Measurements from ENCODE around the gene SLC5A12. TPM values are rescaled to one million over a fixed set of nuclear protein-coding genes. Genes with fewer than 3 reads are reported as not detected.

Gene SLC5A12
- polyA plus RNA-seq, 4 donors = 40.0 to 63.9 (median 52.6) TPM

DNA sequence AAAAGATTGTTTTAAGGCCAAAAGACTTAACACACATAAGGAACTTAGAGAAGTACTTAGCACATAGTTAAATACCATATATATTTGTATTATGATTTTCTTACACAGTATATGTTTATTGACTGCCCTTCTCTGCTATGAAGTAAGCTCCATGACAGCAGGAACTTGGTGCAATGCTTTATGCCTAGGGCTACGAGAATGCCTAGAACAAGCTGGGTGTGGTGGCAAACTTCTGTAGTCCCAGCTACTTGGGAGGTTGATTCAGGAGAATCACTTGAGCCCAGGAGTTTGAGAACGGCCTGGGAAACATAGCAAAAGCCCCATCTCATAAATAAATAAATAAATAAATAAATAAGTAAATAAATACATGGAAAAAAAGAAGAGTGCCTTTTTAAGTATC is 1.9 kb downstream of the SLC5A12 start:
- DNase-seq (ENCODE audit: low read depth in 4 of 4, low spot score in 3 of 4) = no peak

DNA sequence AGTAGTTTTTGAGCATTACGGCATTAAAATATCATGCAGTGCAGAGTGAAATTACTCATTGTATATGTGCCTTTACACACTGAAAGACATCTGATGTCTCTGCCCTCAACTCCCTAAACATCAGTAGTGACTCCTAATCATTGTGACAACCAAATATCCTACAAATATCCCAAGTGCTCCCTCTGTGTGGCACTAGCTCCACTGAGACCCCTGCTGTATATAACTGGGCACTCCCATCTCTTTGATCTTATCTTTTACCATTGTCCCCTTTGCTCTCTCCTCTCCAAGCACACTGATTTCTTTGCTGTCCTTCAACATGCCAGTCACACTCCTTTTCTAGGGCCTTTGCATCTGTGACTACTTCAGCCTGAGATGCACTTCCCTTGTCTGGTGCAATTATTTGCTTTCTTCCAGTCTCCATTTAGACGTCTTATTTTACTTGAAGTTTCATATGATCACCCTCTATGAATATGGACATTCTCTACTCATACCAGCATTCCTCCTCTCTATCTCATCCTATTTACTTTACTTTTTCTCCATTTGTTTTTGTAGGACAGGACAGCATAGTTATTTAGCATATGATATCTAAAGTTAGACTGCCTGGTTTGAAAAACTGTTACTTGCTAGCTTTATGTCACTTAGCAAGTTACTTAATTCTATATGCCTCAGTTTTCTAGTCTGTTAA is 2.4 kb downstream of the SLC5A12 start:
- DNase-seq (ENCODE audit: low read depth in 4 of 4, low spot score in 3 of 4) = no peak

DNA sequence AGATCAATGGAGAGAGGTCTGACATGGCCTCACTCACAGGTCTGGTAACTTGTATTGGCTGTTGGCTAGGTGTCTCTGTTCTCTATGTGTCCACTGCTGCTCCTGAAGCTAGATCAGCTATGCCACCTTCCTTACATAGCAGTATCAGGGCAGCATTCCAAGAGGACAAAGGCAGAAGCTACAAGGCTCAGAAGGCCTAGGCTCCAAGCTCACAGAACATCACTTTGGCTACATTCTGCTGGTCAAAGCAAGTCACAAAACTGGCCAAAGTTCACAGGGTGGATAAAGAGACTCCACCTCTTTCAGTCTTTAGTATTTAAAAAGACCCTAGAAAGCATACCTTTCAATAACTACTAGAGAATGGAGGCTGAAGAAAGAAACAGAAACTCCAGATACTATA is 4.1 kb downstream of the SLC5A12 start:
- DNase-seq (ENCODE audit: low read depth in 4 of 4, low spot score in 3 of 4) = no peak

DNA sequence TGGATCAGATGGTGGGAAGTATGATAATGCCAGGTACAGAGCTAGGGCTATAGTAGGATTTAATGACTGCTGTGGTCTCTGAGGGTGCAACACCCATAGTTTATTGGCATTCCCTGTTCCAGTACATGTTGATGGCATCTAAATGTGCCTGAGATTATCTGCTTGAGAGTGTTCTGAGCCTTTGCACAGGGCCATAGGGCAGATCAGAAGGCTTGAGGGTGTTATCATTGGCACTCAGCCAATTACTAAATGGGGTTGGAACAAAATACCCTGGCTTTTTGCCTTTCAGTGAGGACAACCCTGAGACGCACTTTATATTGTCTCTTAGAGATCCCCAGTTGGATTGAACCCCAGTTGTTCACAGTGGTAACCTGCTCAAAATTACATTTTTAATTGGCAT is 6.7 kb downstream of the SLC5A12 start:
- DNase-seq (ENCODE audit: low read depth in 4 of 4, low spot score in 3 of 4) = no peak

DNA sequence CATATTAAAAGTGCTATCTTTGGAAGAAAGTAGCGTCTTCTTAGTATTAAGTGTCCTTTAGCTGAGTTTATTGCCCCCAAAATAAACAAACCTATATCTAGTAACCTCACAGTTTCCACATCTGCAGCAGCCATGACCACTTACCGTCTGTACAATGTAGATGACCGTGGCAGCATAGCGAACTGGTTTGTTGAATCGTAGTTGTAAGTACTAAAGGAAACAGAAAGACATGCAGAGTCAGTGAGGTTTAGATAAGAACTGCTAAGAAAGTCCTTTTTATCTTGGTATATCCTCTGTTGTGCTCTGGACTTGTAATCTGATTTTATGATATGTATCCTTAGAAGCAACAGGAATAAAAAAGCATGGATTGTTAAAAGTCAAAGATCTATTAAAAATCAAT is 9.4 kb downstream of the SLC5A12 start:
- DNase-seq (ENCODE audit: low read depth in 4 of 4, low spot score in 3 of 4) = no peak

DNA sequence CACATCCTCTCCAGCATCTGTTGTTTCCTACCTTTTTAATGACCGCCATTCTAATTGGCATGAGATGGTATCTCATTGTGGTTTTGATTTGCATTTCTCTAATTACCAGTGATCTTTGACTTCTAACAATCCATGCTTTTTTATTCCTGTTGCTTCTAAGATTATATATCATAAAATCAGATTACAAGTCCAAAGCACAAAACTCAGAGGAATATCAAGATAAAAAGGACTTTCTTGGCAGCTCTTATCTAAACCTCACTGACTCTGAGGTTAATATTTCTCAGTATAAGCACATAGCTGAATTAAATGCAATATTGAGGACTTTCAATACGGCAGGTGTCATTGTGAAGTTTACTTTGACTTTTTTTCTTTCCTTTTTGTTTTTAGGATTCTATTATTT is 11.4 kb downstream of the SLC5A12 start:
- no peak for DNase-seq (ENCODE audit: low read depth in 4 of 4, low spot score in 3 of 4)

DNA sequence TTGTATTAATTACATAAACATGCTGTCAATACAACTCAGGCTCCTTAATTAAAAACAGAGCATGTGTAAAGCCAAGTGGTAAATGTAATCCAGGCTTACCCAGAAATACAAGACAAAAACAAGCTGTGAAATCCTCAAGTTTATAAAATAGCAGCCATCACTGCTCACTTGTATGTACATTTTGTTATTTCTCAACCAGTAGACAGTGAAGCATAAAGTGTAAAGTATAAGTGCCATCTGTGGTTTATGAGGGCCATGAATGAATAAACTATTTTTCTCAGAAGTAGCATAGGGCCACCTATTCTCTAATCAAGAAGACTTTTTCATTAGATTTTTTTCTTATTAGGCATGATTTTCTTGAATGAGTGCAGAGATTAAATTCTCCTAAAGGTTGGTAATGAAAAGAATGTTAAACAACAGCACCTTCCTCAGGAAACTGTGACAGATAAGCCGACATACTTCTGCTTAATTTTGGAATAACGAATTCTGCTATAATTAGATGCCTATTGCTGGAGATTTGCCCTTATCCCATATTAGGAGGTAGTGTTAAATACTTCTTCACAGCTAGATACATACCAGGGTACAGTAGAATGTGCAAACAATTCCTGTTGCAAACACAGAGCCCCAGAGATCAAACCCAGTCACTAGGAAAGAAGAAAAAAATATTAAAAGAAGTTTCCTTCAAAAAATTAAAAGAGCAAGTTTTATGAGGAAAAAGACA is 13.0 kb downstream of the SLC5A12 start:
- DNase-seq (ENCODE audit: low read depth in 4 of 4, low spot score in 3 of 4) = no peak

DNA sequence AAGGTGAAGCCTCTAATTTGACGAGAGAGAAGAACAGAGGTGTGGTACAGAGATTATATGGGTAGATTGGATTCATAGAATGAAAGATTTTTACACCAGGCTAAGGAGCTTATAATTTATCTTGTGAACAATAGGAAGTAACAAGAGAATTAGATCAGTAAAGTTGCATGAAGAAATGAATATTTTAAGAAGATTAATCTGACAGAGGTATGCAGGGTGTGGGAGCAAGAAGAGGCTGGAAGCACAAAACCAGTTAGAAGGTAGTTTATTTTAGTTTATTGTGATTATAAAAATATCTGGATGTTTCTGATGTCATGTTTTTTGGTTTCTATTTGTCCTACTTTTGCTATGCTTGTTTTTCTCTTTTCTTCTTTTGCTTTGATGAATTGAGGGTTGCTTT is 15.7 kb downstream of the SLC5A12 start:
- DNase-seq (ENCODE audit: low read depth in 4 of 4, low spot score in 3 of 4) = no peak

DNA sequence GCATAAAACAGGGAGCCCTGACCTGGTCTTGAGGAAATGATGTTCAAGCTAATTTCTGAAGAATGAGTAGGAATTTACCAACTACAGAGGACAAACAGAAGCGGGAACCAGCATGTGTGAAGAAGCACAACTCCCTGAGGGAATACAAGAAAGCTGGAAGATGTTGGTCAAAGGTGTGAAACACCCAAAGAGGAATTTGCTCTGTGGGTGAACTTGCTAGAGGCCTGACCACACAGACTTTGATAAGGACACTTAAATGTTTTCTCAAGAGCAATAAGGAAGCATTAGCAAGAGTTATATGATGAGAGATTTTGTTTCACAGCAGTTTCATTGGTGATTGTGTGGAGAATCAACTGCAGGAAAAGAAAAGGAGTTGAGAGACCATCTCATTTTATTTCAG is 17.6 kb downstream of the SLC5A12 start:
- DNase-seq (ENCODE audit: low read depth in 4 of 4, low spot score in 3 of 4) = no peak

DNA sequence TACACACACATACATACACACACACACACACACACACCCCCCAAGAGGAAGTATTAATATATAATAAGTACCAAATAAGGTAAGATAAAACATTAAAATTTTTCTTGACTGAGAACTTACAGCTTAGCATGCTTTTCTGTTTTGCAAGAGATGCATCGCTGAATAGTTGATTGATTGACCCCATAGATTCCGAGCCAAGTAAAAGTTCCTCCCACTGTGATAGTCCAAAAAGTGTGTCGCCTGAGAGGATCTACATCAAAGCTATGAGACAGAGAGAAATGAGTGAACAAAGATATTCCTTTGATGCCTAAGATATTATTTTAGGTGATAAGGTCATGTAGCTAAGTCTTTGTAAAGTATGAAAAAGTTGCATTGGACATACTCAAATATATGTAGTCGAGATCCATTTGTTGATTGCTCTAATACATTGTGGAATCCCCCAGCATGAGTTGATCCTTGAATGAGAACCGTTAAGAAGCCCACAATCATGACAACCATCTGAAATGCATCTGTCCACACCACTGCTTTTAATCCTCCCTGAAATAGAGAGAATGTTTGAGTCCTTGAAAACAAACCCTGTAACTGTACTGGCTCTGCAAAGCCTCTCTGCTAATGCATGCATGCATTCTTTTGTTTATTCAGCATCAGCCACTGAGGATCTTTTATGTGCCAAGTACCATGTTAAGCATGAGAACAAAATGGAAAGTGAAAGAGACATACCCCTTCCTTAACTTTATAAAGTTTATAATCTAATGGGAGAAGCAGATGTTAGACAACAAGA is 18.3 kb downstream of the SLC5A12 start:
- no peak for DNase-seq (ENCODE audit: low read depth in 4 of 4, low spot score in 3 of 4)

DNA sequence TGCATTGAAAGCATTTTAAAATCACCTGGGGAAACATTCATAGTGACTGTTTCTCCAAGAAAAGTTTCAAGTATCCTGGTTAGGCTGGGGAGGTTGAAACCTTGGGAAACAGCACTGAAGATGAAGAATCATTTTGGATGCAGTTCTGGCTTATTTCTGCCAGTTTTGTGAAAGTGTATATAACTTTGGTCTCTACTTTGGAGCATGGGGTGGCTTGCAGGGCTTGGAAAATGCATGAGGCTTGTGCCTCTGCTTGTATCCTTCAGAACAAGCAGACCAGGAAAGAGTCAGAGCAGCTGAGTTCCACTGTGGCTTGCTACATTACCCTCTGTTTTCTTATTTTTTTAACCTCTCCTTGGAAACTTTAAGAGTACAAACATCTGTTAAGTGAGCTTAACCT is 19.5 kb downstream of the SLC5A12 start:
- peak in 1 of 4 donors; percentile 16 for DNase-seq (ENCODE audit: low read depth in 4 of 4, low spot score in 3 of 4)

DNA sequence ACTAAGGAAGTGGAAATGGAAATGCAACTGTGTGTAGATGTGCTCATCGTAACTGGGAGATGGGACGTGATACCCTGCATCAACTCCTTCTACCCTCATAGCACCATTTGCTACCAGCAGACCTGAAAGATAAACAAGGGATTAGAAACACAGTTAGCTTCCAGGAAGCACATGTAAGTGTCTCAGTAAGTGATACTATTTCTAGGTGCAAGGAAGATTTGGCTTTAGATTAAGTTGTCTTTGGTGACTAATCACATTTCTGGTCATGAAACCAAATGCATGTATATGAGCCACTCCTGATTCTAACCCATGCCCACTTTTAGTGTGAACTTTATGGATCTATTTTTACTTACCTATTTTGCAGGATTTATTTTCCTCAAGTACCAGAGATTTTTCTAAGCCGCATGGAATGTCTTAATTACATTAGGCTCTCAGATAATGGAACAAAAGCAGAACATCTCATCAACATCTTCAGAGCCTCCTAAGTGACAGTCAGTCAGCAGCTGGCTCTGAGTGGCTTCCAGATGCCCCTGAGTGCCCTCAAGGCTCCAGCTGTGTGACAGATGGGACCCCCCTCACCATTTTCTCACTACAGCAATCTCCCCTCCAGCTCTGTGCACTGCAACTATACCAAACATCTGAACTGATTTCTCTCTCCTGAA is 21.2 kb downstream of the SLC5A12 start:
- DNase-seq (ENCODE audit: low read depth in 4 of 4, low spot score in 3 of 4) = no peak

DNA sequence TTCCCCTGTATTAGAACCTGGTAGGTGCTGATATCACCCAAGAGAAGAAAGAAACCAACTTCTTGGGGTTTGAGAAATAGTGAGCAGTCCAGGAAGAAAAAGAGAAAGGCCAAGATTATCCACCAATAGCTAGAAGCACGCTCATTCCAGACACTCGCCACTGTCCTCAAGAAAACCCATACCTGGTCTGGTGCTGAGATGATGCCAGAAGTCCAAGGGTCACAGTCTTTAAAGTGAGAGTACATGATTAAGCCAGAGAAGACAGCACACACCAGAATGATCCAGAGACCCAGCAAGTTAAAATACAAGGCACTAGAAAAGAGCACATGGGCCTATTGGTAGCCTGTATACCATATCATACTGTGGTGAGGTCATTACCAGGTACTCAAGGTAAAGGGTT is 23.6 kb downstream of the SLC5A12 start:
- no peak for DNase-seq (ENCODE audit: low read depth in 4 of 4, low spot score in 3 of 4)

DNA sequence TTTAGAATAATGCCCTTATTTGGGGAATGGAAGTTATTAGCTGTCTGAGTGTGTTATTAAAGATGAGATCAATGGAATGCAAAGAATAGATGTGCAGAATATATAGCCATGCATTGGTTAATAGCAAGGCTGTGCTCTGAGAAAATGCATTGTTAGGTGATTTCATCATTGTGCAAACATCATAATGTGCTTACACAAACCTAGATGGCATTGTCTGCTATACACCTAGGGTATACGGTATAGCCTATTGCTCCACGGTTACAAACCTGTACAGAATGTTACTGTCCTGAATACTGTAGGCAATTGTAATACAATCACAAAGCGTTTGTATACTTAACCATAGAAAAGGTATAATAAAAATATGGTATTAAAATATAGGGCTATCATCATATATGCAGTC is 25.5 kb downstream of the SLC5A12 start:
- no peak for DNase-seq (ENCODE audit: low read depth in 4 of 4, low spot score in 3 of 4)

DNA sequence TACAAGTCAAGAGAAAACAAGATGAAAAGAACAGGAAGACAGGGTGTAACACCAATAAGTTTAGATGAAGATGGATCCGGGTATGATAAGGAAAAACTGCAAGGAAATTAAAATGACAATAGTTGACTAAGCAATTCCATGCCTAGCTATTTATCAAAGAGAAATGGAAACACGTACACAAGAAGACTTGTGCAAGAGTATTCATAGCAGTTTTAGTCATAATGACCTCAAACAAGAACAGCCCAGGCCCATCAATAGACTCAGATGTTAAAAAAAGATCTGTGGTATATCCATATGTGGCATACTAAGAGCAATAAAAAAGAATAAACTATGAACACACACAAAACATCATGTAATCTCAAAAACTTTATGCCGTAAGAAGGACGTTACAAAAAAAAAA is 33.2 kb downstream of the SLC5A12 start:
- no peak for DNase-seq (ENCODE audit: low read depth in 4 of 4, low spot score in 3 of 4)

DNA sequence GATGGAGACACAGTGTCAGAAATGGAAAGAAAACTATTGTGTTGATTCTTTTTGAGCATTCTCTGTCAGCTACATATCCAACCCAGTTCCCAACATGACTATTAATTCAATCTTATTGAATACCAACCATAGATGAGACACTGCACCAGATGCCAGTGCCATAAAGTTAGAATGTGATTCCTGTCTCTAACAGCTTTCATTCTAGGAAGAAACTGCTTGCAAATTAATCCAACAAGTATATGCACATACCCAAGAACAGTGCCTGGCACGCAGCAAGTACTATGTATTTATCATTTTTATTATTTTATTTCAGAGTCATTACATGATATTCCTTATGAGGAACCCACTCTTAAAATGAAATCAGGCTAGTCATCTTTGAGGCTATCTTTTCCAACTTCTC is 34.5 kb downstream of the SLC5A12 start:
- no peak for DNase-seq (ENCODE audit: low read depth in 4 of 4, low spot score in 3 of 4)

DNA sequence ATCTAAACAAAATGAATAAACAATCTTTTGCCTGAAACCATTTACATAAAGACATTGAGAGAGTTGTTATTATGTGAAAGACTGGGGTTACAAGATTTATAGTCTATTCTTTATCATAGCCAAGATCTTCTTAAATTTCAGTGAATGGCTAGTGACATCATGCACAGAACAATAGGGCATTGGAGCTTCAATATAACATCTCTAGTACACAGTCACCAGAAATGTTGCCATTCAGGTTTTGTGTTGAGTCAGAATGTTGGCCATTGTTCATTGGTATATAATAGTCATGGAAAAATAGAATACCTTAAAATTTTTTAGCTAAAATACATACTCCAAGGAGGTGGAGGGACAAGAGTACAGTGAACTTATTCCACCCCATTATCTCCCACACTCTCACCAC is 44.3 kb downstream of the SLC5A12 start:
- no peak for DNase-seq (ENCODE audit: low read depth in 4 of 4, low spot score in 3 of 4)

DNA sequence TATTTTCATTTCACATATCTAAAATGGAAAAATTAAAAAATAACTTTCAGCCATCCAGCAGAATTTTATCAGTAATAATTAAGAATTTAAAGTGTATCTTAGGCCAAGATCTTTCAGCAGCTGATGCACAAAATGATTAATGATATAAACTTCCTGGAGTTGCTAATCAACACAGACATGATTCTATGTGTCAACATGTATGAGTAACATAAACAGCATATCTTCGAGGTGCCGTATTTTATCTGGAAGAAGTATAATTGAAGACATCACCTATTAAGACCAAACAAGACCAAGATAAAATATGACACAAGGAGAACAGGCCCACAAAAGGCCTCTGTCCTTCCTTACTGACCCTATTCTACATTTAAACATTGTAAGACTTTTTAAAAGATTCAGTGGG is 45.2 kb downstream of the SLC5A12 start:
- no peak for DNase-seq (ENCODE audit: low read depth in 4 of 4, low spot score in 3 of 4)

DNA sequence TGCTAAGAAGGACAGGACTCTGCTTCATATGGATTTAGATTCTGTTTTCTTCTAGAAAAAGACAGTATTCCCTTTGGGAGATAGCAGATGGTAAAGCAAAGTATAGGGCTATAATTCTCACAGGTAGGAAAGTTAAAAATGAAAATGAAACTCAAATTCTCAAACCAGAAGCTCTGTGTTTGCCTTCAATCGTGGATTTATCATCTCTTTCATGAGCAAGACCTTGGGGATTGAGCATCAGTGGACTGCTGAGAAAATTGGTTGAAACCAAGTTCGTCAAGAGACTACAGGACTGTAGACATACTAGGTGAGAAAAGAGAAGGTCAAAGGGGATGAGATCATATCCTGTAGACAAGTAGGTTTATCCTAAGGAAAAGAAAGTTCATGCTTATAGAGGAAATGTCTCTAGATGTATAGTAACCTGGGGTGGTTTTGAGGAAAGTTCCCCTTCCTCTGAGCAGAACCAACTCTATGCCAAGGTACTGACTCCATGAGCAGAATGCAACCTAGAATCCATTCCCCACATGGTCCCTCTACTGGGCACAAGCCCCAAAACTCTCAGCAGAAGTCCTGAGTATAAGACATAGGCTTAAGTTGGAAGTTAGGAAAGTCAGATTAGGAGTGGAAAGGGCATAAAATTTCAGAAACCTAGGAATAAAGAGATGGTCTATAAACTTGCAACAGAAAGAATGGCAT is 46.5 kb downstream of the SLC5A12 start:
- DNase-seq (ENCODE audit: low read depth in 4 of 4, low spot score in 3 of 4) = no peak

DNA sequence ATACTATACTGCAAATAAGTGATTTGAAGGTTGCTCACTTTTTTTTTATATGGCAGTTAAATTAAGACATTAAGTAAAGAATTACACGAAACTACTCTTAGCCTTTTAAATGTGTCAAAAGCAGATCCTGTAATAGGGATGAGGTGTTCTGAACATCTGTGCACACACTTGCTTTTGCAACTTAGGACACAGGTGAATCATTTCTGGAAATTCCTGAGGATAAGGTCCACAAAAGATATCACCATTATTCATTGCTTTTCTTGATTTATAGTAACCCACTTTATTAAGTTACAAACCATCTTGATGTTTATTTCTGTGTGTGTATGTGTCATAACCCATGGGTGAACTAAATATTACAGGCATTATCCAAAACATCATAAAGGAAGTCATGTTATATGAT is 55.9 kb downstream of the SLC5A12 start:
- no peak for DNase-seq (ENCODE audit: low read depth in 4 of 4, low spot score in 3 of 4)

DNA sequence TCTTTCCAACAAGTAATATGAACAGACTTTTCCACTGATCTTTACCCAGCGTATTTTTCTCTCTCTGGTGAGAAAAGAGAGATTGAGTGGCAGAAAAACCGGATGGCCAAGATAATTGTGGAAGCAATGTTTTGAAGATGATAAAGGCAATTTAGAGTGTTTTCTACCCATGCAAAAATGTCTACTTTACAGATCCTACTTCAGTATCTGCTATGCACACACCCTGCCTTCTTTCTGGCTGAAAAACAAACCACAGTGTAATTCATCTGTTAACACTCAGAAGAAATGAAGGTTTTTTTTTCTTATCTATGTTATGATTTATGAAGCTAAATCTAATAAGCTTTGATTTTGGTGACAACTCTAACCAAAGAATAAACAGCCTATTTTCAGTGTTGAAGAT is 56.8 kb downstream of the SLC5A12 start:
- no peak for DNase-seq (ENCODE audit: low read depth in 4 of 4, low spot score in 3 of 4)
